Measurements from ENCODE around the gene DSCAML1. TPM values are rescaled to one million over a fixed set of nuclear protein-coding genes. Genes with fewer than 3 reads are reported as not detected.

The DSCAML1 gene
- total and polyA plus RNA-seq, 2 of the 8 experiments (the other 6 are each of a cell fraction or from before 2014, with no cell fraction given) = 0.19 to 0.24 TPM

DNA sequence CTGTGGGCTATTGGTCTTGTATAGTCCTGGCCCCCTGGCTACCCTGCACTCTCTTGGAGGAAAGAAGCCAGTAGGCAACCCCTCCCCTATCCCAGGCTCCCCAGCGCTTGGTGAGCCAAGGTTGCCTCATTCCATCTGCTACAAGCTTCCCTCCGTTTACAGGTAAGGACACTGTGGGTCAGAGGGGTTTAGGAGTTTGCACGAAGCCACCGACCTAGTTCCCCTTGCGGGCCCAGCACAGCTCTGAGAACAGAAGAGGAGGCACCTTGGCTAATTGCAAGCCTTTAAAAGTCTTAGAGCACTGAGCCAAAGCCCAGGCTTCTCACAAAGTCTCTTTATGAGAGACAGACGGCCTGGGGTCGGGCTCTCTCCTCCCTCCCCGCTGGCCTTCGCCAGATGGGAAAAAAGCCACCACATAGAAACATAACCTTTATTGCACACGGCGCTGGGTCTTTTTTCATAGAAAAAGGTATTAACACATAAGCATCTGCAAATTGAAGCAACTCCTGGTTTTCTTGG lies 369.6 kb downstream of the DSCAML1 start (continued):
- TF ChIP-seq, protein P1, sequence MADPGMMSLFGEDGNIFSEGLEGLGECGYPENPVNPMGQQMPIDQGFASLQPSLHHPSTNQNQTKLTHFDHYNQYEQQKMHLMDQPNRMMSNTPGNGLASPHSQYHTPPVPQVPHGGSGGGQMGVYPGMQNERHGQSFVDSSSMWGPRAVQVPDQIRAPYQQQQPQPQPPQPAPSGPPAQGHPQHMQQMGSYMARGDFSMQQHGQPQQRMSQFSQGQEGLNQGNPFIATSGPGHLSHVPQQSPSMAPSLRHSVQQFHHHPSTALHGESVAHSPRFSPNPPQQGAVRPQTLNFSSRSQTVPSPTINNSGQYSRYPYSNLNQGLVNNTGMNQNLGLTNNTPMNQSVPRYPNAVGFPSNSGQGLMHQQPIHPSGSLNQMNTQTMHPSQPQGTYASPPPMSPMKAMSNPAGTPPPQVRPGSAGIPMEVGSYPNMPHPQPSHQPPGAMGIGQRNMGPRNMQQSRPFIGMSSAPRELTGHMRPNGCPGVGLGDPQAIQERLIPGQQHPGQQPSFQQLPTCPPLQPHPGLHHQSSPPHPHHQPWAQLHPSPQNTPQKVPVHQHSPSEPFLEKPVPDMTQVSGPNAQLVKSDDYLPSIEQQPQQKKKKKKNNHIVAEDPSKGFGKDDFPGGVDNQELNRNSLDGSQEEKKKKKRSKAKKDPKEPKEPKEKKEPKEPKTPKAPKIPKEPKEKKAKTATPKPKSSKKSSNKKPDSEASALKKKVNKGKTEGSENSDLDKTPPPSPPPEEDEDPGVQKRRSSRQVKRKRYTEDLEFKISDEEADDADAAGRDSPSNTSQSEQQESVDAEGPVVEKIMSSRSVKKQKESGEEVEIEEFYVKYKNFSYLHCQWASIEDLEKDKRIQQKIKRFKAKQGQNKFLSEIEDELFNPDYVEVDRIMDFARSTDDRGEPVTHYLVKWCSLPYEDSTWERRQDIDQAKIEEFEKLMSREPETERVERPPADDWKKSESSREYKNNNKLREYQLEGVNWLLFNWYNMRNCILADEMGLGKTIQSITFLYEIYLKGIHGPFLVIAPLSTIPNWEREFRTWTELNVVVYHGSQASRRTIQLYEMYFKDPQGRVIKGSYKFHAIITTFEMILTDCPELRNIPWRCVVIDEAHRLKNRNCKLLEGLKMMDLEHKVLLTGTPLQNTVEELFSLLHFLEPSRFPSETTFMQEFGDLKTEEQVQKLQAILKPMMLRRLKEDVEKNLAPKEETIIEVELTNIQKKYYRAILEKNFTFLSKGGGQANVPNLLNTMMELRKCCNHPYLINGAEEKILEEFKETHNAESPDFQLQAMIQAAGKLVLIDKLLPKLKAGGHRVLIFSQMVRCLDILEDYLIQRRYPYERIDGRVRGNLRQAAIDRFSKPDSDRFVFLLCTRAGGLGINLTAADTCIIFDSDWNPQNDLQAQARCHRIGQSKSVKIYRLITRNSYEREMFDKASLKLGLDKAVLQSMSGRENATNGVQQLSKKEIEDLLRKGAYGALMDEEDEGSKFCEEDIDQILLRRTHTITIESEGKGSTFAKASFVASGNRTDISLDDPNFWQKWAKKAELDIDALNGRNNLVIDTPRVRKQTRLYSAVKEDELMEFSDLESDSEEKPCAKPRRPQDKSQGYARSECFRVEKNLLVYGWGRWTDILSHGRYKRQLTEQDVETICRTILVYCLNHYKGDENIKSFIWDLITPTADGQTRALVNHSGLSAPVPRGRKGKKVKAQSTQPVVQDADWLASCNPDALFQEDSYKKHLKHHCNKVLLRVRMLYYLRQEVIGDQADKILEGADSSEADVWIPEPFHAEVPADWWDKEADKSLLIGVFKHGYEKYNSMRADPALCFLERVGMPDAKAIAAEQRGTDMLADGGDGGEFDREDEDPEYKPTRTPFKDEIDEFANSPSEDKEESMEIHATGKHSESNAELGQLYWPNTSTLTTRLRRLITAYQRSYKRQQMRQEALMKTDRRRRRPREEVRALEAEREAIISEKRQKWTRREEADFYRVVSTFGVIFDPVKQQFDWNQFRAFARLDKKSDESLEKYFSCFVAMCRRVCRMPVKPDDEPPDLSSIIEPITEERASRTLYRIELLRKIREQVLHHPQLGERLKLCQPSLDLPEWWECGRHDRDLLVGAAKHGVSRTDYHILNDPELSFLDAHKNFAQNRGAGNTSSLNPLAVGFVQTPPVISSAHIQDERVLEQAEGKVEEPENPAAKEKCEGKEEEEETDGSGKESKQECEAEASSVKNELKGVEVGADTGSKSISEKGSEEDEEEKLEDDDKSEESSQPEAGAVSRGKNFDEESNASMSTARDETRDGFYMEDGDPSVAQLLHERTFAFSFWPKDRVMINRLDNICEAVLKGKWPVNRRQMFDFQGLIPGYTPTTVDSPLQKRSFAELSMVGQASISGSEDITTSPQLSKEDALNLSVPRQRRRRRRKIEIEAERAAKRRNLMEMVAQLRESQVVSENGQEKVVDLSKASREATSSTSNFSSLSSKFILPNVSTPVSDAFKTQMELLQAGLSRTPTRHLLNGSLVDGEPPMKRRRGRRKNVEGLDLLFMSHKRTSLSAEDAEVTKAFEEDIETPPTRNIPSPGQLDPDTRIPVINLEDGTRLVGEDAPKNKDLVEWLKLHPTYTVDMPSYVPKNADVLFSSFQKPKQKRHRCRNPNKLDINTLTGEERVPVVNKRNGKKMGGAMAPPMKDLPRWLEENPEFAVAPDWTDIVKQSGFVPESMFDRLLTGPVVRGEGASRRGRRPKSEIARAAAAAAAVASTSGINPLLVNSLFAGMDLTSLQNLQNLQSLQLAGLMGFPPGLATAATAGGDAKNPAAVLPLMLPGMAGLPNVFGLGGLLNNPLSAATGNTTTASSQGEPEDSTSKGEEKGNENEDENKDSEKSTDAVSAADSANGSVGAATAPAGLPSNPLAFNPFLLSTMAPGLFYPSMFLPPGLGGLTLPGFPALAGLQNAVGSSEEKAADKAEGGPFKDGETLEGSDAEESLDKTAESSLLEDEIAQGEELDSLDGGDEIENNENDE (IDR thresholded peaks at IDR 0.05; ENCODE audit: insufficient replicate concordance, low read length) = no peak
- TF ChIP-seq ATF2 (IDR thresholded peaks at IDR 0.05; ENCODE audit: low read length) (no peak), NANOG (IDR thresholded peaks at IDR 0.05; ENCODE audit: insufficient read depth, low read depth, low read length, poor library complexity, severe bottlenecking) (no peak), EGR1 (IDR thresholded peaks at IDR 0.05; ENCODE audit: borderline replicate concordance, low read depth, low read length) (no peak), SIN3A (conservative IDR thresholded peaks at IDR 0.05 in 1 of 2, IDR thresholded peaks at IDR 0.05 in 1 of 2; ENCODE audit: low read depth in 1 of 2, low read length in 2 of 2) (no peak), SUZ12 (IDR thresholded peaks at IDR 0.05; ENCODE audit: low read length) (no peak)
- TF ChIP-seq, protein P2, sequence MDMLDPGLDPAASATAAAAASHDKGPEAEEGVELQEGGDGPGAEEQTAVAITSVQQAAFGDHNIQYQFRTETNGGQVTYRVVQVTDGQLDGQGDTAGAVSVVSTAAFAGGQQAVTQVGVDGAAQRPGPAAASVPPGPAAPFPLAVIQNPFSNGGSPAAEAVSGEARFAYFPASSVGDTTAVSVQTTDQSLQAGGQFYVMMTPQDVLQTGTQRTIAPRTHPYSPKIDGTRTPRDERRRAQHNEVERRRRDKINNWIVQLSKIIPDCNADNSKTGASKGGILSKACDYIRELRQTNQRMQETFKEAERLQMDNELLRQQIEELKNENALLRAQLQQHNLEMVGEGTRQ (IDR thresholded peaks at IDR 0.05; ENCODE audit: low read length) = no peak

All from H1 (cell line).